AG09319 (cell line): ENCODE results near the gene CDH23.

Experiments used
- DNase-seq: peaks from one replicate; pipeline ENCODE4 v3.0.0-alpha.2; 2010; ENCODE audit warnings: low read depth; ENCODE audit errors: extremely low read depth
- CTCF ChIP-seq: IDR thresholded peaks from 2 replicates; pipeline ENCODE4 v1.5.1; 2011; ENCODE audit warnings: low read depth, mild to moderate bottlenecking, inconsistent platforms, low read length, moderate library complexity

The CDH23 gene

GRCh38 chr10:71562181-71562580, 165.5 kb downstream of the CDH23 start:
- DNase-seq: no peak
- no peak for TF ChIP-seq CTCF

- TF ChIP-seq CTCF: no peak
- DNase-seq: no peak
Measured at GRCh38 chr10:71562904-71563303, 166.2 kb downstream of the CDH23 start.

DNA sequence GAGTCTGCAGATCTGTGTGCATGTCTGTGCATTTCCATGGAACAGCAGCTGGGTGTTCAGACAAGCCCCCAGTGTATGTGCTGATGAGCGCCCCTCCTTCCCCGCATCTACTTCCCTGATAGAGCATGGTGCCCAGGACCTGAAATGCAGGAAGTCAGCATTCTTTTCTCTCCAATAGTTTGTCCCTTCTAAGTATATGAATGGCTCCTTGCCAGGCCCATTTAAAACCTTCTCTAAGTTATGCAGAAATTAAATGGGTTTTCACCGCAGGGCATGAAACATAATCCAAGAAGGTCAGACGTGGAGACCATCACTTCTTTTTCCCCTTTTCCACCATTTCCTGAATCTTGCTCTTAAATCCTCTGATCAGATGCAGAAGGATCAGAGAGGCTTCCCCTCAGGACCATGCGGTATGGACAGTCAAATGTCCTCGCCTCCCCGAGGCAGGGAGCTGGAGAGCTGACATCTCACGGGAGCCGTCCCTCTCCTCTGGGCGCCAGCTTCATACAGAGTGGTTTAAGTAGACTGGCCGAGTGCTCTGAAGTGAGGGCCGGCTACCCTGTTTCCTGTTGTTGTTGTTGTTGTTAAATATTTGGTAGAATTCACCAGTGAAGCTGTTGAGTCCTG, 167.6 kb downstream of the CDH23 start:
- TF ChIP-seq CTCF: no peak
- DNase-seq: no peak

DNA sequence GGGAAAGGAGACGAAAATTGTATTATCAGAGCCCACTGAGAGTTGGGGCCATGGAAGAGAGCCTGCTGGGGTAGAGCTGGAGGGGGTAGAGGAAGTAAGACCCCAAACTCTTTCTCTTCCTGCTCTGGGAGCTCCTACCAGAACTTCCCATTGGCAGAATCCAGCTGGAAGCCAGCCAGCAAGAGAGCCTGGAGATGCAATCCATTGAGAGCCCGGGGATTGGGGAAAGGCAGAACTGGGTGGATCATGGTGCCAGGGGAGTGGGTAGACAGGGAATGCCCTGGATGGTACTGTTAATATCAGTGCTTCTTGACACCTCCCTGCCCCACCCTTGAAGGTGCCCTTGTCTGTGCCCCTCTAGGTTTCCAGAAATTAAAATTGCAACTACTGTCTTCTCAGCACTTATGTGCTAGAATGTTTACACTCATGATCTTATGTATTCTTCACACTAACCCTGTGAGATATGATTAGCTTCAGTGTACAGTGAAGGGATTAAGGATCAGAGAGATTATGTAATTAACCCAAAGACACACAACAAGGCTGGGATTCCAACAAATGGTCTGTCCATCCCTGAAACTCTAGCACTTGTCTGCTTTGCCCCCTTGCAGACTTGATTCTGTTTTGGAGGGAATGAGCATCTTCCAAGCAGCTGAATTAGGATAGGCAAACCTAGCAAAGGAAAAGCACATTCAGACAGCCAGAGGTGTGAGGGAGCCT, 168.7 kb downstream of the CDH23 start:
- DNase-seq: no peak
- TF ChIP-seq CTCF: no peak

DNA sequence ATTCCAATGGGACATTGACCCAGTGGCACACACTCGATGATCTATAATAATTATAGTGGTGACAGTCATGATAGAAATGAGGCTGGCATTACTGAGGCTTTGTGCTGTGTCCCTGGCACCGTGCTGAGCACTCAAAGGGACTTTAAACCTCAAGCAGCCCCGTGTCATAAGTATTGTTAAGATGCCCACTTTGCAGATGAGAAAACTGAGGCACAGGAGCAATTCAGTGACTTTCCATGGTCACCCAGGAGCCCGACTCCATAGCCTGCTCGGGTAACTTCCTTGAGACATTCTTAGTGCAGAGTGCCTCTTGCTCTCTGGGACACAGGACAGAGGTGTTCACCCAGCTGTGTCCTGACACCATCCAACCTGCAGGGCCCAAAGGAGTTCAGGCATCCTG, 170.3 kb downstream of the CDH23 start:
- TF ChIP-seq CTCF: no peak

GRCh38 chr10:71568896-71569492, 172.3 kb downstream of the CDH23 start:
- no peak for DNase-seq
- TF ChIP-seq CTCF: no peak

More for the DNA sequence above, 170.3 kb downstream of the CDH23 start:
- no peak for DNase-seq
